HT1080 (cell line): ENCODE results near the gene NCOR1. TPM values are rescaled to one million over a fixed set of nuclear protein-coding genes. Genes with fewer than 3 reads are reported as not detected.
"Not testable (repeated sequence)": the region's sequence is repeated elsewhere in the genome, so short reads cannot be mapped to it uniquely, and the experiment has no call there.

ENCODE experiments used
- DNase-seq: peaks from one replicate; pipeline ENCODE4 v3.0.0-alpha.2; 2015; ENCODE audit warnings: low read depth
- total RNA-seq: library from RNA; depleted of rRNA; stranded (reverse); fragments of >200 nt; shearing (Covaris generic); gene quantifications from 2 replicates; pipeline ENCODE4 v1.2.3, GENCODE V29; 2014

Gene NCOR1
- total RNA-seq, 1 experiment from 2014 or later: 58.4 TPM

DNA sequence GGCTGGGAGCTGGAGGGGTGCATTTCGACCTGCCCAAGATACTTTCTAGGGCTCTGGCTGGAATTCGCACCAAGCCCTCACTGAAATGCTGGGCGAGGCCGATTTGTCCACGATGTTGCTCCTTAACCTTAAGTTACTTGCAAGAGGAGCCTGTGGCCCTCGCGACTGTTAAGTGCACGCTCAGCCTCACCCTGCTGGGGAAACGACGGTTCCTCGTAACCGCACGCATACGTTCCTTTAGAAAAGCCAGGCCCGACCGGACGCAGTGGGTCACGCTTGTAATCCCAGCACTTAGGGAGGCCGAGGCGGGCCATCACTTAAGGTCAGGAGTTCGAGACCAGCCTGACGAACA, 607 bp upstream of the NCOR1 start:
- DNase-seq: no peak

DNA sequence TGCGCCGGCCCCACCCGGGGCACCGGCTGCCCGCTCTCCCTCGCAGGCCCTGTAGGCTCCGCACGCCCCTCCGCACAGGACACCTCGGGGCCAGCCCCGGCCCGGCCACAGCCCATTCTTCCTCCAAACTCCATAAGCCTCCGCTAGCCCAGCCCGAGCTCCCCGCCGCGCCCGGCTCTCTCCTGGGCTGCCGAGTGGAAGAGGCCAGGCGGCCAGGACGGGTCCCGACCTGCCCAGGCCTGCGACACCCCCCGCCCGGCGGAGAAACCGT, 397 bp downstream of the NCOR1 start:
- peak; percentile 42 for DNase-seq

DNA sequence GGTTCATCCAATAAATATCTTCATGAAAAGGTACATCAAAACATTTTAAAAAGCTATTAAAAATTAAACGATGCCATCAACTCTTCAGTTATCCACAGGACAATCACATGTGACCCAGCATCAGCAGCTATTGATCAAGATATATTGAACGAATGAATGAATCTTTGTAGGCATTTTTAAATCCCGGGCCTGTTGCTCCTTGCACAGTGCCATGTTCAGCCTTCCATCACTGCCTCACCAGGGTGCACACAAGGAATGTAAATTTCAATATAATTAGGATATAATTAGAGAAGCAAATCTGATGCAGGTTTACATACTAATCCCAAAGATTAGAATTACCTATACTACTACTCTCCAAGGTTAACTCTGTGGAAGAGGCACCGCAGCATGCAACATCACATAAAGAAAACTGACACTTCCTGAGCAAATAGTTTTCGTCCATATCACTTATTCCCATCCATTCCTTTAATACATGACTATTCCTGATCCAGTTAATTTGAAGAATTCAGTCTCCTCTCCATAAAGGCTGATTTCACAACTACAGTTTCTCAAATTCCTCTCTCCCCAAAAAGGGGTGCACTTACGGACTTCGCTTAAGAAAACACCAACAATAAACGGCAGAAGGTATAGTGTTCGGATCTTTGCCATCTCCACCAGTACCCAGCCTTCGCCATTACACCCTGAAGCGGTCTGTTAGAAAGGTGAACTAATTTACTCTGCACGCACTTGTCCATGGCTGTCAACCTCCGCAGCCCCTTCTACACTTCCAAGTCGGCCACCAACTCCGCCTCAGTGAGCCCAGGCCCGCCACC, 938 bp downstream of the NCOR1 start:
- peak; percentile 15 for DNase-seq

DNA sequence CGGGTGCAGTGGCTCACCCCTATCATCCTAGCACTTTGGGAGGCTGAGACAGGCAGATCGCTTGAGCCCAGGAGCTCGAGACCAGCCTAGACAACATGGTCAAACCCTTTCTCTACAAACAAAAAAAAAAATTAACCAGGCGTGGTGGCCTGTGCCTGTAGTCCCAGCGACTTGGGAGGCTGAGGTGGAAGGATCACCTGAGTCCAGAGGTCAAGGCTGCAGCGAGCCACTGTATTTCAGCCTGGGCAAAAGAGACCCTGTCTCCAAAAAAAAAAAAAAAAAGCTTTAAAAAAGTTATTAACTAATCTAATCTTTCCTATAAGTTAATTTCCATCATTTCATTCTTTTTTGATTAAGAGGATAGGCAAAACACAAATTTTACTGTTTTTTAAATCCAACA, 2.5 kb downstream of the NCOR1 start:
- DNase-seq: no peak

DNA sequence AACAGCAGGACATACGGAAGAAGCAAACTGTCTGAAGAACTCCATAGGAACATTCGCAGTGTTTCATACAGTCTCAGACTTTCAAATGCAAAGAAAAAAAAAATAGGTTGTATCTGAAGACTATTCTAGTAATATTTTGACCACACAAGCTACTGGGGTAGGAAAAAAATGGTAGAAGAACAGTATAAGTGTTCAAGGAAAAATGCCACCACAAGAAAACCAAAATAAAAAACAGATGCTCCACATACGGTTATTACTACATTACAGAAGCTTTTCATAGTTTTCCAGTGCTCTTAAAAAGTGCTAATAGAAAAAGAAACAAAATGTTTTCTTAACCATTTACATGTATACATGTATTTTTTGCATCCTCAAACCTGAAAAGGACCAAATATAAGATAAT, 3.7 kb downstream of the NCOR1 start:
- DNase-seq: no peak

DNA sequence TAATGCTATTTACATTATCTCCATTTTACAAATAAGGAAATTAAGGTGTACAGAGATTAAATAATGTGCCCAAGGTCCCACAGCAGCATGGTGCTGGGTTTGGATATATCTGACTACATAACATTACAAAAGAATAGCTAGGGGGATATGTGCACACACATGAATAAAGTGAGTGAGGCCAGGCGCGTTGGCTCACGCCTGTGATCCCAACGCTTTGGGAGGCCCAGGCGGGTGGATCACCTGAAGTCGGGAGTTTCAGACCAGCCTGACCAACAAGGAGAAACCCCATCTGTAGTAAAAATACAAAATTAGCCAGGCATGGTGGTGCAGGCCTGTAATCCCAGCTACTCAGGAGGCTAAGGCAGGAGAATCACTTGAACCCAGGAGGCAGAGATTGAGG, 10.6 kb downstream of the NCOR1 start:
- DNase-seq: not testable (repeated sequence)

DNA sequence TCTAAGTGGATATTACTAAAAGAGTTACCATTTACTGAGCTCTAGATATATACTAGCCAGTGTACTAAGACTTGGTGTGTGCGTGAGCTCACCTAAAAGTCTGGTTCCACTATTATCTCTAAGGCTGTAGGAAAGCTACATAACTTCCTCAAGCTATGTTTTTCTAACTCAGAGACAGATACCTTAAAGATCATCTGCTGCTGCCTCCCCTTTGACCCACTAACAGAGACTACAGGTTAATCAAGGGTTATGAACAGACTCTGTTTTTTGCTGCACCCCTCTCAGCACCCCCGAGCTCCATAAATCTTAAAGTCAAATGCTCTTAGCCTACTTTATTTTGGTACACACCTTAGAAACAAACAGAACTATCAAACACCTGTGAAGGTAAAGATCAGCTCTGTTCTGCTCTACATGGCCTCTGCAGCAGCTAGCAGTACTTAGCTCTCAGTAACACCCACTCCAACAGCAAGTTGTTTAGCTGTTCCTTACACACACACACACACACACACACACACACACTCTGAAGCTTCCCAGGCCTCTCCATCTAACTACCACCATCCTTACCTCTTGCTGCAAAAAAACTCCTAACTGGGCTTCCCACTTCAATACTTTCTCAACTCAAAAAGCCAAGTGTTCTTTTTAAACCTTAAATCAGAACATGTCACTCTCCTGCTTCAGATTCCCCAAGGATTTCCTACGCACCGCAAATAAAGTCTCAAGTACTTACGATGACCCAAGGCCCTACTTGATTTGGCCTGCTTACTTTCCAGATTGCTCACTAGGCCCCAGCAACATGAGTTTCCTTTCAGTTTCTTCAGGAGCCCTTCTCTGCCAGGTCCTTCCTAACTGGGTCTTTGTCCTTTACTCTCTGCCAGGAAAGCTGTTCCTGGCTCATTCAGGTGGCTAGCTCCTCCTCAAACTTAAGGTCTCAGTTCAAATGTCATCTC, 12.5 kb downstream of the NCOR1 start:
- DNase-seq: not testable (repeated sequence)

DNA sequence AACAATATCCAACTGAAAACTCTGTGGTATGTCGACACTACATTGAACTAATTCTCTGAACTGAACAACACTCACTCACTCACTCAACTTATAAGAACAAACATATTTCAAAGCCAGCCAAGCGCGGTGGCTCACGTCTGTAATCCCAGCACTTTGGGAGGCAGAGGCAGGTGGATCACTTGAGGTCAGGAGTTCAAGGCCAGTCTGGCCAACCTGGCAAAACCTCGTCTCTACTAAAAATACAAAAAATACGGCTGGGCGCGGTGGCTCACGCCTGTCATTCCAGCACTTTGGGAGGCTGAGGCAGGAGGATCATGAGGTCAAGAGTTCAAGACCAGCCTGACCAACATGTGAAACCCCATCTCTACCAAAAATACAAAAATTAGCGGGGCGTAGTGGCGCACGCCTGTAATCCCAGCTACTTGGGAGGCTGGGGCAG, 13.6 kb downstream of the NCOR1 start:
- not testable (repeated sequence) for DNase-seq

DNA sequence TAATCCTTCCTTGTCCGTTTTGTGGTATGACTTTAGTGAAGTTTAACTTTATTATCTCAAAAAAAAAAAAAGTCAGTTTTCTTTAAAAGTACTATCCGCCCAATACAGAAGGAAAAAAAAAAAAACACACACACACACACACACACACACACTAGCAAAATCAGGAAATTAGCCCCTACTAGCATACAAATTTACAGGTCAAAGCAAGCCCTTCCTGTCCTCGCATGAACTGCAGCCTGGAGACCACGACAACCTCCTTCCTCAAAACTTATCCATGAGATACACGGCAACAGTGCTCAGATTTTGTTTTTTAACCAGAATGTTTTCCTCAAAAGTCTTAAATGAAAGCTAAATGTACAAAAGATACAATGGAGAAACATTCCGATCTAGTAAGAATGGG, 16.2 kb downstream of the NCOR1 start:
- DNase-seq: no peak

DNA sequence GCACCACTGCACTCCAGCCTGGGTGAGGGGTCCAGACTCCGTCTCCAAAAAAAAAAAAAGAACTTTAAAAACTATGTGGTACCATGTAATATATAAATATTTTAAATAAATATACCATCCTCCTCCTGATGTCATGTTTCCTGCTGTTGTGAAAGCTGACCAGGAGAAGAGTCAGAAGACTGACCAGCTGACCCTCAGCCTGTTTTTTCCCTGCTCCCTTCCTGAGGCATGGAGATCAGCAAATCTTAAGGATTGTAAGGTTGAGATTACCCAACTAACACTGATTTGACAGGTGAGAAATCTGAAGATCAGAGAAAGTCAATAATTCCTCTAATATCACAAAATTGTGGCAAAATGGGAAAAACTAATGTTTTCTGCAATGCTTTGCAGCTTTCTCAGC, 18.1 kb downstream of the NCOR1 start:
- no peak for DNase-seq

DNA sequence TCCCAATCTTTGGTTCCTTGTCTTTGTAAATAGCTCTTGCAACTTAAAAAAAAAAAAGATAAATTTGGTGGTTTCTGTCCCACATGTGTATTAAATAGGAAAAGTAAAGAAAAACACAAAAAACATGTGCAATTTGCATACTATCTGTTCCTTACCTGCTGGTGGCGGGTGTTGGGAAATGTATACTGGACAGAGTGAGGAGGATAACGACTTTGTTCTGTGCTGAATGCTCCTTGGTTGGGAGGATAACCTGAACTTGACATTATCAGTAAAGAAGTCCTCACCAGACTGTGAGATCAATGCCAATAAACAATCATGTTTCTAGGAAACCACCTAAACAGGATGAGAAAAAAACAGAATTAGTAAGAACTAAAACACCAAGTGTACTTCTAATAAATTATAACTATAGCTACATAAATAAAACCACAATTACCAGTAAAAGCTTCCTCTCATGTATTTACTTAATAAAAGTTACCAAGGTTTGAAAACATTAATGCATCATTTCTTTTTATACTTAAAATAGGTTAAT, 21.0 kb downstream of the NCOR1 start:
- DNase-seq: not testable (repeated sequence)

DNA sequence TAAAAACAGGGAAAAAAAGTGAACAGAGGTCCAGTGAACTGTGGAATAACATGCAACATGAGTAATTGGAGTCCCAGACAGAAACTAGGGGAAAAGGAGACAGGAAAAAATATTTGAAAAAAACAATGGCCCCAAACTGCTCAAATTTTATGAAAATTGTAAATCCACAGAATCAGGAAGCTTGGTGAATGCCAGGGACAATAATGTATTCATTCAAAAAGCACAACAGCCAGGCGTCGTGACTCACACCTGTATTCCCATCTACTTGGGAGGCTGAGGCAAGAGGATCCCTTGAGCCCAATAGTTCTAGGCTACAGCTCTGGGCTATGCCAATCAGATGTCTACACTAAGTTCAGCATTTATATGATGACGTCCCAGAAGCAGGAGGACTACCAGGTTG, 23.7 kb downstream of the NCOR1 start:
- DNase-seq: no peak

DNA sequence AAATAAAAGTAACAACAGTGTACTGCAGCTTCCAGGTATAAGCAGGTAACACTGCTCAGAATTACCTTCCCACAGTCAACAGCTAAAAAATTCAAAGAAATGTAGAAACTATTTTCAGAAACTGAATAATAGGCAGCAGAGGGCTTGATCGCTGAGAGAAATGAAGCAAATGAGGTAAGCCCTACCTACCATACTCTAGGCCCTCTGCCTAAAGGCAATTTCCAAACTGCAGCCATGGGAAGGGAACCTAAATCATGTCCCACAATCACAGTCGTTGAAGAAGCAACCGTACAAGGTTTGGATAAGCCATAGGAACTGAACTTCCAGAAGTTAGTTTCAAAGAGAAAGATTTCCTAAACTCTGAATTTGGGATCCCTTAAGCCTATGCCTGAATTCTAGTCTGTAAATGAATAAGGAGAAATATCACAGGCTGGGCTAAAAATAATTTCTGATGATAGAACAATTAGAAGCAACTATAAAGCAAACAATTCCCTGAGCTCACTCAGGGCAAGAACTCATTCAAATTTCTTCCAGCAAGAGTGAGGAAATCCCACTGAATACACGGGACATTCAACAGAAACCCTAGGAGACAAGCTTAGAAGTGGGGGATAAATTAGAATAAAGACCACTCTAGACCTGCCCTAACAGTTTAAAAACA, 24.5 kb downstream of the NCOR1 start:
- no peak for DNase-seq

DNA sequence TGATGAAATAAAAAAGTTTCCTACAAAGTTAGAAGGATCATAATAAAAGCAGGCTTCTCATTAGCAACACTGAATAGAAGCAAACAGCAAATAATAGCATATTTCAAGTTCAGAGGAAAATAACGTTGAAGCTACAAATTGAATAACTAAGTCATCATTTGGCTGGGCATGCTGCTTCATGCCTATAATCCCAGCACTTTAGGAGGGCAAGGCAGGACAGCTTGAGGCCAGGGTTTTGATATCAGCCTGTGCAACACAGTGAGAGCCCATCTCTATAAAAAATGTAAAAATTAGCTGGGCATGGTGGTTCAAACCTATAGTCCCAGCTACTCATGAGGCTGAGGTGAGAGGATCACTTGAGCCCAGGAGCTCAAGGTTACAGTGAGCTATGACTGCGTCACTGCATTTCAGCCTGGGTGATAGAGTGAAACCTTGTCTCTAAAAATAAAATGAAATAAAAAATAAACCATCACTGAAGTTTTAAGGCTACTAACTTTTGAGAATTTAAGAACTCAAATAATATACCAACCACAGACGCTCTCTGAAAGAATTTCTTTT, 25.5 kb downstream of the NCOR1 start:
- no peak for DNase-seq

DNA sequence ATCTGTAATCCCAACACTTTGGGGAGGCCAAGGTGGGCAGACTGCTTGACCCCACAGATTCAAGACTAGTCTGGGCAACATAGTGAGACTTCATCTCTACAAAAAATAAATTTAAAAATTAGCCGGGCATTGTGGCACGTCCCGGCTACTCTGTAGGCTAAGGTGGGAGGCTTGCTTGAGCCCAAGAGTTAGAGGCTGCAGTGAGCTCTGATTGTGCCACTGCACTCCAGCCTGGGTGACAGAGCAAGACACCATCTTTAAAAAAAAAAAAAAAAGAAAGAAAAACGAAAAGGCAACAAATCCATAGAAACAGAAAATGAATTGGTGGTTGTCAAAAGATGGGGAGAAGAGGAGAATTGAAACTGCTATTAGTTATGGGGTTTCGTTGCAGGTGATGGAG, 27.7 kb downstream of the NCOR1 start:
- no peak for DNase-seq

DNA sequence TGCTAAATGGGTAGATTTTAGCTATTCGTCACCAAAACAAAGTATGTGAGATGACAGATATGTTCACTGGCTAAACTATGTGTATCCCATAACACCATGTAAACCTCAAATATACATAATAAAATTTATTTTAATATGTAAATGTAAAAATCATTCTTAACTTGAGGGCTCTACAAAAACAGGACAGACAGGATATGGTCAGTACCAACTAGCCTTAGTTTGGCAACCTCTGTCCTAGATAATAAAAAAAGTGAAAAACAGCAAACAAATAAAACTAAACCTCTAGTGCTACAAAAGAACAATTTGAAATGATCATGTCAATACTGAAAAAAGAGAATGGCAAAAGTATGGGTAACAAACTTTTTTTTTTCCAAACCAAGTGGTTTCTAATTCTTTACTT, 33.8 kb downstream of the NCOR1 start:
- DNase-seq: no peak

DNA sequence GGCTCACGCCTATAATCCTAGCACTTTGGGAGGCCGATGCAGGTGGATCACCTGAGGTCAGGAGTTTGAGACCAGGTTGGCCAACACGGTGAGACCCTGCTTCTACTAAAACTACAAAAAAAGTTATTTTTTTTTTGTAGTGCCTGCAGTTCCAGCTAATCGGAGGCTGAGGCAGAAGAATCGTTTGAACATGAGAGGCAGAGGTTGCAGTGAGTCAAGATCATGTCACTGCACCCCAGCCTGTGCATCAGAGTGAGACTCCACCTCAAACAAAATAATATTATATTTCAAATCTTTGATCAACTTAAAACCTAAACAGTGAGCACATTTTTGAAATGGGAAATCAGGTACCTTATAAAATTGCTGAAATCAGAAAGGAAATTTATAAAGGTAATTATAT, 36.5 kb downstream of the NCOR1 start:
- no peak for DNase-seq

DNA sequence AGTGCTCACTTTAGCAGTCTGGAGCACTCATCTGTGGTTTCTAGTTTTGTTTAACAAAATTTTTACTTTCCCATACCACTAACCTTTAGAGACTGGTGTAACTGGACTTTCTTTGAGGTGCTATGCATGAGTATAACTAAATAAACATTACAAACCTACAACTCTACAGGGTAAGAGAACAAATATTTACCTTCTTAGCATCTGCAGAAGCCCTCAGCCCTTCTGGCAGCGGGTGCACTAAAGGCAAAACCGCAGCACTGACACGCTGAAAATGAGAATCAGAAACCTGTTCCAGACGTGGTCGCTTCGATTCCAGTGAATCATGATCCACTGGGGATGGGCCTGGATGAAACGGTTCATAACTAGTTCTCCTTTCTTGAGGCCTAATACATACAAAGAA, 43.7 kb downstream of the NCOR1 start:
- no peak for DNase-seq

DNA sequence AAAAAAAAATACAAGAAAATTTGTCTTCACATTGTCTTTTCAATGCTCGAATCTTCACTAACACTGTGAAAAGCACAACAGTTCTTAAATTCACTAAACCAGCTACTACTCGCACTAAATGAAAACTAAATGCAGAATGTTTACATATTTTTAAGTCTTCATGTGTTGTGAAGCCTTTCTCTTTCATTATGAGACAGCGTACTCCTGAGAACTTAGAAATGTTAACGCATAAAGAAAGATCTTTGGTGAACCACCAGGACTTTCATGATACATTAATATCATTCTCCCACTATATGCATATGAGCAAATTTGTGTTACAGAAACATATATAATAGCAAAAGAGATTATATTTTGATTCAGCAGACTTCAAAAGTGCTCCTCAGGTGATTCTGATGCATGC, 48.6 kb downstream of the NCOR1 start:
- not testable (repeated sequence) for DNase-seq

DNA sequence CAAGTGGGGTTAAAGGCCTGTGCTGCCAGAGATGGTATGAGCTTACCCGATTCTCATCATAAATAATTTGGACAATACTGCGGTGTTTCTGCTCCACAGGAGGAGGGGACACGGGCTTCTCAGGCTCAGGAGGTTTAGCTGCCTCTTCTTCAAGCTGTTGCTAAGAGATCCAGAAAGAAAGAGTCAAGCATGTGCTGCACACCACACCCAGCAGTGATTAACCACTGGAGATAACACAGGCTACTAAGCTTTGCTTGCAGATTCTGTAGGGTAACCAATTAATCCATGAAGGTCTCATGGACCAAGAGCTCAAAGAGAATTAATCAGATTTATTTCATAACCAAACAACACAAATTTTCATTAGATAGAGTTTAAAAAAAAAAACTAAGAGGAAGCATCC, 56.6 kb downstream of the NCOR1 start:
- no peak for DNase-seq

DNA sequence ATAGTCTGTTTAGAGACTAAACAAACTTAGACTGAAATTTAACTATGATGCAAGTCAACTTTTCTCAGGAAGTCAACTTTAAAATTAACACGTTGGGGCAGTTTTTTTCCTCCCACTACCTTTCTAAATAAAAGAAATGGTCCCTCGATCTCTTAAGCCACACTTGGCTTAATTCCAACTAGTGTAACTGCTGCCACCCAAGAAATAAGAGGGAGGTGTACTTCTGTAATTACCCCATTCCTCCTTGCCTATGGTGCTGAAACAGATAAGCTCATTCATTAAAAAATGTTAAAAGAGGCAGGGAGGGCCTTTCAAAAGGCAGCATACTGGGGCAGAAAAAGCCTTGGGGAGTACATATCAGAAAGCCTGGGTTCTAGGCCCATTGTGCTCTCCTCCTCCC, 59.8 kb downstream of the NCOR1 start:
- no peak for DNase-seq

DNA sequence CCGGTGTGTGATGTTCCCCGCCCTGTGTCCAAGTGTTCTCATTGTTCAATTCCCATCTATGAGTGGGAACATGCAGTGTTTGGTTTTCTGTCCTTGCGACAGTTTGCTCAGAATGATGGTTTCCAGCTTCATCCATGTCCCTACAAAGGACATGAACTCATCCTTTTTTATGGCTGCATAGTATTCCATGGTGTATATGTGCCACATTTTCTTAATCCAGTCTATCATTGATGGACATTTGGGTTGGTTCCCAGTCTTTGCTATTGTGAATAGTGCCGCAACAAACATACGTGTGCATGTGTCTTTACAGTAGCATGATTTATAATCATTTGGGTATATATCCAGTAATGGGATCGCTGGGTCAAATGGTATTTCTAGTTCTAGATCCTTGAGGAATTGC, 63.0 kb downstream of the NCOR1 start:
- not testable (repeated sequence) for DNase-seq
